ENCODE measurements around the gene GIPC3.
"Not testable (repeated sequence)": the region's sequence is repeated elsewhere in the genome, so short reads cannot be mapped to it uniquely, and the experiment has no call there.

Gene GIPC3

GRCh38 chr19:3578390-3578789, 6.9 kb upstream of the GIPC3 start:
- no peak for DNase-seq

DNA sequence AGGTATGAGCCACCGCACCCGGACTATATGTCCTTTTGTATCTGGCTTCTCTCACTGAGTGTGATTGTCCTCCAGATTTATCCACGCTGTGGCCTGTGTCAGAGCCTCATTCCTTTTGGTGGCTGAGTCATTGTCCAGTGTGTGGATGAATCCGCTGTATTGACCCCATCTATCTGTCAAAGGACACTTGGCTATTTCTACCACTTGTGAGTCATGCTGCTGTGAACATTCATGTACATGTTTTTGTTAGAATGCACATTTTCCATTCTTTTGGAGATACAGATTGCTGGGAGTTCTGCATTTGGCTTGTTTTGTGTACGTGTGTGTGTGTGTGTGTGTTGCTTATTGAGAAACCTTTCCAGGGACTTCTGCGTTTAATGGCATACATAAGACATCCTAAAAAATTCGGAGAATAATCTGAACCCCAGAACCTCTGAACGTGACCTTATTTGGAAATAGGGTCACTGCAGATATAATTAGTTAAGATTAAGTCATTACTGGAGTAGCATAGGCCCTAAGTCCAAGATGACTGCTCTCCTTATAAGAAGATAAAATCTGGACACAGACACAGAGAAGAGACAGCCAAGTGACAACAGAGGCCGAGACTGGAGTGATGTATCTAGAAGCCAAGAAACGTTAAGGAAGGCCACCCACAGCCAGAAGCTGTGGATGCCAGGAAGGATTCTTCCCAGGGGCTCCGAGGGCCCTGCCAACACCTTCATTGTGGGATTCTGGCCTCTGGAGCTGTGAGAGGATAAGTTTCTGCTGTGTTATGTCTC, 4.9 kb upstream of the GIPC3 start:
- no peak for DNase-seq

GRCh38 chr19:3581792-3582191, 3.5 kb upstream of the GIPC3 start:
- not testable (repeated sequence) for DNase-seq

DNA sequence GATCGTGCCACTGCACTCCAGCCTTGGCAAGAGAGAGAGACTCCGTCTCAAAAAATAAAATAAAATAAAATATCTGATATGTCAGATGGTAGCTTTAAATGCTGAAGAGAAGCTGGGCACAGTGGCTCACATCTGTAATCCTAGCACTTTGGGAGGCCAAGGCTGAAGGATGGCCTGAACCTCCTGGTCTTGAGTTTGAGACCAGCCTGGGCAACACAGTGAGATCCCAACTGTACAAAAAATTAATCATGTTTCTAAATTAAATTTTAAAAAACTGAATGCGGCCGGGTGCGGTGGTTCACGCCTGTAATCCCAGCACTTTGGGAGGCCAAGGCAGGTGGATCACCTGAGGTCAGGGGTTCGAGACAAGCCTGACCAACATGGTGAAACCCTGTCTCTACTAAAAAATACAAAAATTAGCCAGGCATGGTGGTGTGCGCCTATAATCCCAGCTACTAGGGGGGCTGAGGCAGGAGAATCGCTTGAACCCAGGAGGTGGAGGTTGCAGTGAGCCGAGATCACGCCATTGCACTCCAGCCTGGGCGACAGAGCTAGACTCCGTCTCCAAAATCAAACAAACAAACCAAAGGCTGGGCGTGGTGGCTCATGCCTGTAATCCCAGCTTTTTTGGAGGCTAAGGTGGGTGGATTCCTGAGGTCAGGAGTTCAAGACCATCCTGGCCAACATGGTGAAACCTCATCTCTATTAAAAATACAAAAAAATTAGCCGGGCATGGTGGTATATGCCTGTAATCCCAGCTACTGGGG, 1.1 kb upstream of the GIPC3 start:
- not testable (repeated sequence) for DNase-seq

DNA sequence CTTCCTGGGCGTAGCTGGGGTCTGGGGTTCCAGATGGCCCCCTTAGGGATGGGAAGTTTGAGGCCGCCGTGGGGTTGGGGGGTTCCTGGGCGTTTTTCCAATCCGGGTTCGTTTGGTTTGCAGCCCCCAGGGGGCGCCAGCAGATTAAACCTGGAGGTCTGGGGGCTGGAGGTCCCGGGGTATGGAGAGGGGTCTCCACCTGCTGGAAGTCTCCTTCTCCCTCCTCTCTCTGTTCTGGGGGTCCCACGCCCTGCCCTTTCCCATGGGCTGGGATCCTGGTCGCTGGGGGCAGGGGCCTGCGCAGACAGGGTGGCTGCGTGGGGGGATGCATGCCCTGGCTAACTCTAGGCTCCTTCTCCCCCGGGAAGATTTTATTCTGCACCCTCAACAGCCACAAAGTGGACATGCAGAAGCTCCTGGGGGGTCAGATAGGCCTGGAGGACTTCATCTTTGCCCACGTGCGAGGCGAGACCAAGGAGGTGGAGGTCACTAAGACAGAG, 899 bp downstream of the GIPC3 start:
- DNase-seq = peak in 1 of 2 experiments; percentile 28

- no peak for DNase-seq
Observed at GRCh38 chr19:3586707-3587346, 1.5 kb downstream of the GIPC3 start.

DNA sequence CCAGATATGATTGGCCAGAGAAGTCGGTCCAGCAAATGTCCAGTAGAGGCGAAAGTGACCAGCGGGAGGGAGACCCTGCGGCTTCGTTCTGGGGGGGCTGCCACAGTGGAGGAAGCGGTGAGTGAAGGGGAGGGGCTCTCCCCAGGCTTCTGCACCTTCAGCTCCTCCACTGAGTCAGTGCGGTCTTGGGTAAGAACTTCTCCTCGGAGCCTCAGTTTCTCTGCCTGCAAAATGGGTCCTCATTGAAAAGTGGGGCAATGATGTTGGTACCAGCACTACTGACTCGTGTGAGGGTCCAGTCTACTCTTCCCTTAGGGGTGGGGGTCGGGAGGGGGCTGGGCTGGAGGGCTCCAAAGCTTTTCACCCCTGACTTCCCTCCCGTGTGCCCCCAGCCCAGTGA, 4.2 kb downstream of the GIPC3 start:
- no peak for DNase-seq

DNA sequence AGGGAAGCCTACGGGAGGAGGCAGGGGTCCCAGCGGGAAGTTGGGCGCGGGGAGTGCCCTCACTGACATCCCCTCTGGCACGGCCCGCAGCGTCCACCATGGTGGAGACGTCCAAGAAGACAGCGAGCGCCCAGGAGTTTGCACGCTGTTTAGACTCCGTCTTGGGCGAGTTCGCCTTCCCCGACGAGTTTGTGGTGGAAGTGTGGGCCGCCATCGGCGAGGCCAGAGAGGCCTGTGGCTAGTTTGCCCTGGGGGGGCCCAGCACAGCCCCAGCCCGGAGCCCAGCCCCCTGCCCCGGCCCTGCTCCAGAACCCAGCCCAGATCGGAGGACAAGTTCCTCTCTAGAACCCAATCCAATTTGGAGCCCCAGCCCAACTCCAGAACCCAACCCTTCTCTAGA, 4.7 kb downstream of the GIPC3 start:
- no peak for DNase-seq

- DNase-seq = no peak
Observed at GRCh38 chr19:3590991-3591659, 5.8 kb downstream of the GIPC3 start.

DNA sequence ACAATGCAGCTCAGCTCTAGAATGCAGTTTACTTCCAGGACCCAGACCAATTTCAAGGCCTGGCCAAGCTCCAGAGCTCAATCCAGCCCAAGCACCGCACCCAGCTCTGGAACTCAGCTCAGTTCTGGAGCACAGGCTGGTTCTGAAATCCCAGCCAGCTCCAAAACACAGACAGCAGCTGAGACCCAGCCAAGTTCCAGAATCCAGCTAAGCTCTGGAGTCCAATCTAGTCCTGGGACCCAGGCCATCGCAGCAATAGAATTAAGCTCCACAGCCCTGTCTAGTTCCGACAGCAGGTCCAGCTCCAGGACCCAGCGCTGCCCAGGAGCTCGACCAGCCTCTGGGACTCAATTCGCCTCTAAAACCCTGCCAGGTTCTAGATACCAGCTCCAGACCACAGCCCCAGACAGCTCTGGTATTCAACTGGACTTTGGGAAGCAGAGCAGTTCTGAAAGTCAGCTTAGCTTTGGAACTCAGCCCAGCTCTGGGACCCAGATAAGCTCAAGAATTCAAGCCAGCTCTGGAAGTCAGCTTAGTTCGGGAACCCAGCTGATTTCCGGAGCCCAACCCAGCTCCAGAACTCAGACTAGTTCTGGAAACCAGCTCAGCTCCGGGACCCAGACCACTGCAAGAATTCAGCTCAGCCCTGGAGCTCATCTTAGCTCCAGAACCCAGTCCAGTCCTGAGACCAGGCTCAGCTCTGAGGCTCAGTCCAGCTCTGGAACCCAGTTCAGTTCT, 6.8 kb downstream of the GIPC3 start:
- no peak for DNase-seq

- no peak for DNase-seq
Observed at GRCh38 chr19:3593156-3593555, 7.9 kb downstream of the GIPC3 start.

GRCh38 chr19:3595521-3596061, 10.3 kb downstream of the GIPC3 start:
- no peak for DNase-seq

- DNase-seq = peak in 1 of 2 experiments; percentile 31
Observed at GRCh38 chr19:3599776-3600187, 14.5 kb downstream of the GIPC3 start.

GRCh38 chr19:3601021-3601420, 15.7 kb downstream of the GIPC3 start:
- no peak for DNase-seq

GRCh38 chr19:3603121-3603811, 18.0 kb downstream of the GIPC3 start:
- no peak for DNase-seq

- no peak for DNase-seq
Observed at GRCh38 chr19:3604227-3604986, 19.1 kb downstream of the GIPC3 start.

DNA sequence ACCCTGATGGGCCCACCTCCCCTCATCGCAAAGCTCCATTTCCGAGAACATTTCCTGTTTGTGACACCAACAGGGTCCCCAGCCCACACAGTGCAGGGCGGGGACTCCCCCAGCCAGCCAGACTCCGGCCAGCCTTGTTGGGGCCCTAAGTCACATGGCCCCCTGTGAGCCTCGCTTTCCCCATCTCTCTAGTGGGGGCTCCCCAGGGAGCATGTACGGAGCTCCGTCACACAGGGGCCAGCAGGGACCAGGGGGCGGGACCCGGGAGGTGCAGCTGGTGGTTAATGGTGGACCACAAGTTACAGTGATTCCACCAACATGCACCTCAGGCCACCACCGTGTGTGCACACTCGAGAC, 19.7 kb downstream of the GIPC3 start:
- no peak for DNase-seq

GRCh38 chr19:3605361-3605760, 20.1 kb downstream of the GIPC3 start:
- DNase-seq = no peak

- no peak for DNase-seq
Observed at GRCh38 chr19:3605770-3606169, 20.5 kb downstream of the GIPC3 start.

DNA sequence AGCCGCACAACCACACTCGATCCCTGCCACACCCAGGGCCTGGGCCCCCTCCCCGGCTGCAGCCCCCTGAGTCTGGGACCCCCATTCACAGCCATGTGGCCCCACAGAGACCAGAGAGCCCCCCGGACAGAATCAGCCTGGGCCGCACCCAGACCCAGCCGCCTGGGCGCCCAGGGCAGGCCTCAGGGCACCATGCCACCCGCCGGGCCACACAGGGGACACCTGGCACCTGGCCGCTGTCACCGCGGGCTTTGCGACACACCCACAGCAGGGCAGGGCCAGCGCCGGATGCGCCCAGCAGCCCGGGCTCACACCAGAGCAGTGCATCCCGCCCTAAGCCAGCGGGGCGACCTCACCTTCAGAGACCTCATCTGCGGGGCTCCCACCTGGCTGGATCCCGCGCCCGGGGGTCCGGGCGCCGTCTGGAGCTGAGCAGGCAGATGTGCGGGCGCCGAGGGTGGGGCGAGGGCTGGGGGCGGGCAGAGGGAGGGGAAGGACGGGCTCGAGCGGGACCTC, 21.0 kb downstream of the GIPC3 start:
- DNase-seq = no peak

Measured in NCI-H526 (cell line).